Measurements from ENCODE around the gene SBK2.

GRCh38 chr19:55525289-55526101 is 11.4 kb downstream of the SBK2 start:
- TF ChIP-seq FOXM1 (IDR thresholded peaks at IDR 0.05; ENCODE audit: borderline replicate concordance), result no peak
- TF ChIP-seq SP1 (IDR thresholded peaks at IDR 0.05), result no peak
- no peak for TF ChIP-seq ZNF384 (IDR thresholded peaks at IDR 0.05)
